HepG2 (cell line): Measurements from ENCODE around the gene RBM23. TPM values are rescaled to one million over a fixed set of nuclear protein-coding genes. Genes with fewer than 3 reads are reported as not detected.

ENCODE experiments used
- BCL3 ChIP-seq: sonication (generic); formaldehyde crosslinking; IDR thresholded peaks from 2 replicates; pipeline ENCODE4 v1.5.1; 2020; ENCODE audit warnings: mild to moderate bottlenecking, missing genetic modification reagents, moderate library complexity
- BRCA1 ChIP-seq: sonication (generic); formaldehyde crosslinking; IDR thresholded peaks from 2 replicates; pipeline ENCODE4 v1.4.0; 2020; ENCODE audit warnings: missing genetic modification reagents
- EED ChIP-seq: sonication (generic); formaldehyde crosslinking; IDR thresholded peaks from 2 replicates; pipeline ENCODE4 v1.5.0; 2020; ENCODE audit warnings: mild to moderate bottlenecking, missing genetic modification reagents
- FOXO4 ChIP-seq: sonication (generic); formaldehyde crosslinking; conservative IDR thresholded peaks from 2 replicates; pipeline ENCODE4 v1.8.1; 2023; ENCODE audit warnings: missing genetic modification reagents
- GATAD1 ChIP-seq: IDR thresholded peaks from 2 replicates; pipeline ENCODE4 v1.6.1; 2016; ENCODE audit warnings: missing genetic modification reagents, missing compliant biosample characterization
- HMGXB4 ChIP-seq, 2 experiments: sonication (generic) in 1 of 2; formaldehyde crosslinking in 1 of 2; IDR thresholded peaks; 2 replicates each; pipeline versions ENCODE4 v1.4.0 to v1.6.1; 2018 to 2020; ENCODE audit warnings: missing genetic modification reagents in 2 of 2, borderline replicate concordance in 1 of 2, low read depth in 1 of 2, mild to moderate bottlenecking in 1 of 2, missing biosample characterization in 1 of 2
- HNRNPUL1 ChIP-seq: fragments of 200-400 bp; formaldehyde crosslinking; IDR thresholded peaks from 2 replicates; pipeline ENCODE4 v1.6.1; 2017; ENCODE audit warnings: low read depth, mild to moderate bottlenecking, low read length, moderate library complexity
- IRF1 ChIP-seq: sonication (generic); formaldehyde crosslinking; IDR thresholded peaks from 2 replicates; pipeline ENCODE4 v1.4.0; 2020; ENCODE audit warnings: low read depth, mild to moderate bottlenecking, missing genetic modification reagents
- MTF1 ChIP-seq: sonication (generic); formaldehyde crosslinking; IDR thresholded peaks from 2 replicates; pipeline ENCODE4 v1.5.0; 2020; ENCODE audit warnings: missing genetic modification reagents
- ONECUT2 ChIP-seq: sonication (generic); formaldehyde crosslinking; IDR thresholded peaks from 2 replicates; pipeline ENCODE4 v1.4.0; 2020; ENCODE audit warnings: missing genetic modification reagents
- POGK ChIP-seq: sonication (generic); formaldehyde crosslinking; conservative IDR thresholded peaks from 2 replicates; pipeline ENCODE4 v1.8.0; 2022; ENCODE audit warnings: mild to moderate bottlenecking, moderate library complexity, missing genetic modification reagents
- RFXAP ChIP-seq: sonication (generic); formaldehyde crosslinking; IDR thresholded peaks from 2 replicates; pipeline ENCODE4 v1.4.0; 2020; ENCODE audit warnings: missing genetic modification reagents, borderline replicate concordance
- SALL2 ChIP-seq: sonication (generic); formaldehyde crosslinking; IDR thresholded peaks from 2 replicates; pipeline ENCODE4 v1.8.1; 2023; ENCODE audit warnings: mild to moderate bottlenecking, missing genetic modification reagents, inconsistent platforms
- SIX1 ChIP-seq: sonication (generic); formaldehyde crosslinking; IDR thresholded peaks from 2 replicates; pipeline ENCODE4 v1.4.0; 2020; ENCODE audit warnings: missing genetic modification reagents, borderline replicate concordance
- SMC3 ChIP-seq: IDR thresholded peaks from 2 replicates; pipeline ENCODE4 v1.6.1; 2011; ENCODE audit warnings: low read length, improper control_type of control experiment
- SPEN ChIP-seq: sonication (generic); formaldehyde crosslinking; IDR thresholded peaks from 2 replicates; pipeline ENCODE4 v1.5.1; 2020; ENCODE audit warnings: low read depth, mild to moderate bottlenecking, missing genetic modification reagents
- ZEB1 ChIP-seq: IDR thresholded peaks from 2 replicates; pipeline ENCODE4 v1.6.1; 2012; ENCODE audit warnings: mild to moderate bottlenecking, low read depth, inconsistent platforms; ENCODE audit not compliant: insufficient replicate concordance
- ZFP1 ChIP-seq: IDR thresholded peaks from 2 replicates; pipeline ENCODE4 v1.6.1; 2016
- ZNF138 ChIP-seq: sonication (generic); formaldehyde crosslinking; IDR thresholded peaks from 2 replicates; pipeline ENCODE4 v1.5.0; 2020; ENCODE audit warnings: mild to moderate bottlenecking, low read depth, missing genetic modification reagents
- ZNF331 ChIP-seq: sonication (generic); formaldehyde crosslinking; IDR thresholded peaks from 2 replicates; pipeline ENCODE4 v1.4.0; 2020; ENCODE audit warnings: missing genetic modification reagents
- ZNF576 ChIP-seq: sonication (generic); formaldehyde crosslinking; IDR thresholded peaks from 2 replicates; pipeline ENCODE4 v1.4.0; 2020; ENCODE audit warnings: mild to moderate bottlenecking, missing genetic modification reagents
- ZNF672 ChIP-seq: sonication (generic); formaldehyde crosslinking; IDR thresholded peaks from 2 replicates; pipeline ENCODE4 v1.8.1; 2022; ENCODE audit warnings: missing genetic modification reagents
- ZNF75D ChIP-seq: sonication (generic); formaldehyde crosslinking; IDR thresholded peaks from 2 replicates; pipeline ENCODE4 v1.8.1; 2023; ENCODE audit warnings: missing genetic modification reagents, mild to moderate bottlenecking, borderline replicate concordance
- polyA plus RNA-seq, 8 experiments: library from polyadenylated mRNA; depleted of rRNA in 3 of 8; stranded (reverse) in 7 of 8; unstranded in 1 of 8; fragments of >200 nt; fragmentation: Illumina TruSeq in 4 of 8; extraction: Trizol in 4 of 8; gene quantifications; 2 replicates each; pipeline versions ENCODE4 v1.2.1 to v1.2.3, GENCODE V29; 2011 to 2016; ENCODE audit warnings: low read depth in 4 of 8, missing spikeins in 1 of 8, mixed read lengths in 1 of 8; ENCODE audit not compliant: insufficient read depth in 1 of 8
- total RNA-seq, 5 experiments: library from RNA; depleted of rRNA; stranded (reverse); fragments of >200 nt; fragmentation: Illumina TruSeq; extraction: Trizol; gene quantifications; 2 replicates each; pipeline ENCODE4 v1.2.3, GENCODE V29; 2016; ENCODE audit warnings: low read depth in 1 of 5

RBM23 gene
- total and polyA plus RNA-seq, 2 of the 13 experiments (the other 11 are each of a cell fraction or from before 2014, with no cell fraction given), result 1.5 to 2.1 TPM

GRCh38 chr14:22900081-22900799 is 18.7 kb downstream of the RBM23 start (continued):
- TF ChIP-seq ZNF138 (CRISPR knock-in tag) (no peak), SIX1 (peak; percentile 28; the same call in 1 of the 2 replicates), SALL2 (no peak), IRF1 (CRISPR knock-in tag) (no peak), ZEB1 (no peak), ZNF576 (no peak), ONECUT2 (CRISPR knock-in tag) (no peak), ZNF75D (CRISPR knock-in tag) (no peak), ZFP1 (CRISPR knock-in tag) (peak; percentile 18; the same call in 1 of the 2 replicates), POGK (CRISPR knock-in tag) (0 out of 2 replicates have a peak, but pooled peaks have one; percentile 51), ZNF672 (CRISPR knock-in tag) (no peak), GATAD1 (0 out of 2 replicates have a peak, but pooled peaks have one; percentile 33), HMGXB4 (CRISPR knock-in tag; IDR thresholded peaks at IDR 0.05; ENCODE audit: borderline replicate concordance in 1 of 2, low read depth in 1 of 2) (peak in 1 of 2 experiments; percentile 58; a peak in 1 of 4 replicates), SPEN (CRISPR knock-in tag) (0 out of 2 replicates have a peak, but pooled peaks have one; percentile 24), EED (no peak), SMC3 (peak; percentile 90), MTF1 (CRISPR knock-in tag) (no peak), BRCA1 (CRISPR knock-in tag) (no peak), FOXO4 (CRISPR knock-in tag) (no peak), ZNF331 (CRISPR knock-in tag) (peak; percentile 39; the same call in 1 of the 2 replicates), BCL3 (CRISPR knock-in tag) (no peak), HNRNPUL1 (no peak), RFXAP (CRISPR knock-in tag) (no peak)
